ENCODE measurements around the gene THAP12.

THAP12 gene

GRCh38 chr11:76380159-76380976, 564 bp downstream of the THAP12 start:
- DNase-seq (ENCODE audit: extremely low read depth in 1 of 2, low read depth in 1 of 2), result peak; percentile 36 to 51

- no peak for DNase-seq (ENCODE audit: extremely low read depth in 1 of 2, low read depth in 1 of 2)
Observed at GRCh38 chr11:76379807-76380158, 1.1 kb downstream of the THAP12 start.

- DNase-seq (ENCODE audit: extremely low read depth in 1 of 2, low read depth in 1 of 2), result no peak
Observed at GRCh38 chr11:76376746-76377558, 4.0 kb downstream of the THAP12 start.

- peak in 1 of 2 donors; percentile 27 for DNase-seq (ENCODE audit: extremely low read depth in 1 of 2, low read depth in 1 of 2)
Observed at GRCh38 chr11:76371170-76371569, 9.8 kb downstream of the THAP12 start.

- no peak for DNase-seq (ENCODE audit: extremely low read depth in 1 of 2, low read depth in 1 of 2)
Observed at GRCh38 chr11:76369406-76369805, 11.5 kb downstream of the THAP12 start.

GRCh38 chr11:76368490-76368889, 12.4 kb downstream of the THAP12 start:
- no peak for DNase-seq (ENCODE audit: extremely low read depth in 1 of 2, low read depth in 1 of 2)

- DNase-seq (ENCODE audit: extremely low read depth in 1 of 2, low read depth in 1 of 2), result no peak
Observed at GRCh38 chr11:76365038-76365679, 15.8 kb downstream of the THAP12 start.

- DNase-seq (ENCODE audit: extremely low read depth in 1 of 2, low read depth in 1 of 2), result no peak
Observed at GRCh38 chr11:76362716-76363115, 18.2 kb downstream of the THAP12 start.

- no peak for DNase-seq (ENCODE audit: extremely low read depth in 1 of 2, low read depth in 1 of 2)
Observed at GRCh38 chr11:76361776-76362175, 19.2 kb downstream of the THAP12 start.

GRCh38 chr11:76361374-76361773, 19.6 kb downstream of the THAP12 start:
- no peak for DNase-seq (ENCODE audit: extremely low read depth in 1 of 2, low read depth in 1 of 2)

- DNase-seq (ENCODE audit: extremely low read depth in 1 of 2, low read depth in 1 of 2), result no peak
Observed at GRCh38 chr11:76355172-76355571, 25.8 kb downstream of the THAP12 start.

GRCh38 chr11:76348348-76348747, 32.6 kb downstream of the THAP12 start:
- no peak for DNase-seq (ENCODE audit: extremely low read depth in 1 of 2, low read depth in 1 of 2)

- DNase-seq (ENCODE audit: extremely low read depth in 1 of 2, low read depth in 1 of 2), result no peak
Observed at GRCh38 chr11:76347466-76347865, 33.5 kb downstream of the THAP12 start.

- DNase-seq (ENCODE audit: extremely low read depth in 1 of 2, low read depth in 1 of 2), result no peak
Observed at GRCh38 chr11:76339221-76339620, 41.7 kb downstream of the THAP12 start.

- no peak for DNase-seq (ENCODE audit: extremely low read depth in 1 of 2, low read depth in 1 of 2)
Observed at GRCh38 chr11:76337923-76338322, 43.0 kb downstream of the THAP12 start.

GRCh38 chr11:76337469-76337868, 43.5 kb downstream of the THAP12 start:
- no peak for DNase-seq (ENCODE audit: extremely low read depth in 1 of 2, low read depth in 1 of 2)

GRCh38 chr11:76336597-76336996, 44.3 kb downstream of the THAP12 start:
- no peak for DNase-seq (ENCODE audit: extremely low read depth in 1 of 2, low read depth in 1 of 2)

GRCh38 chr11:76335842-76336241, 45.1 kb downstream of the THAP12 start:
- DNase-seq (ENCODE audit: extremely low read depth in 1 of 2, low read depth in 1 of 2), result no peak

- no peak for DNase-seq (ENCODE audit: extremely low read depth in 1 of 2, low read depth in 1 of 2)
Observed at GRCh38 chr11:76334826-76335389, 46.0 kb downstream of the THAP12 start.

GRCh38 chr11:76330651-76331050, 50.3 kb downstream of the THAP12 start:
- no peak for DNase-seq (ENCODE audit: extremely low read depth in 1 of 2, low read depth in 1 of 2)

- DNase-seq (ENCODE audit: extremely low read depth in 1 of 2, low read depth in 1 of 2), result no peak
Observed at GRCh38 chr11:76329983-76330382, 50.9 kb downstream of the THAP12 start.

Data from stimulated activated CD8-positive, alpha-beta memory T cell treated with anti-CD3 and anti-CD28 coated beads, Interleukin-7, amount 100 ng/mL, for 48 hours (primary cell).